ENCODE results near the gene COPA.

Gene COPA

GRCh38 chr1:160277987-160278386, 65.1 kb downstream of the COPA start:
- no peak for DNase-seq (ENCODE audit: extremely low spot score)
- CTCF ChIA-PET = interaction anchor here (1.2 to 12.9 kb wide), 3 partner anchors 12 to 14 kb away, joined by 5 to 116 read pairs (median 5); no protein-coding TSS in a partner anchor
- POLR2A ChIA-PET = no interaction called here
- TF ChIP-seq CTCF (IDR thresholded peaks at IDR 0.05; ENCODE audit: control extremely low read depth, extremely low read depth, low read depth, missing control alignments) = no peak

GRCh38 chr1:160277330-160277729, 65.7 kb downstream of the COPA start:
- ChIA-PET CTCF (interaction anchor here (0.9 to 12.9 kb wide), 4 partner anchors 11 to 13 kb away, joined by 3 to 116 read pairs (median 5); no protein-coding TSS in a partner anchor), POLR2A (no interaction called here)
- no peak for DNase-seq (ENCODE audit: extremely low spot score)
- TF ChIP-seq CTCF (IDR thresholded peaks at IDR 0.05; ENCODE audit: control extremely low read depth, extremely low read depth, low read depth, missing control alignments) = no peak

- CTCF ChIA-PET = interaction anchor here (1.6 to 12.9 kb wide), 3 partner anchors 10 to 19 kb away, joined by 3 to 116 read pairs (median 6); no protein-coding TSS in a partner anchor
- no peak for DNase-seq (ENCODE audit: extremely low spot score)
- no peak for TF ChIP-seq CTCF (IDR thresholded peaks at IDR 0.05; ENCODE audit: control extremely low read depth, extremely low read depth, low read depth, missing control alignments)
- POLR2A ChIA-PET = no interaction called here
Observed at GRCh38 chr1:160271025-160271424, 72.0 kb downstream of the COPA start.

- ChIA-PET POLR2A (no interaction called here), CTCF (interaction anchor here (0.7 to 6.9 kb wide), 3 partner anchors 16 to 62 kb away, joined by 3 to 56 read pairs (median 3); no protein-coding TSS in a partner anchor)
- DNase-seq (ENCODE audit: extremely low spot score) = no peak
- TF ChIP-seq CTCF (IDR thresholded peaks at IDR 0.05; ENCODE audit: control extremely low read depth, extremely low read depth, low read depth, missing control alignments) = no peak
Observed at GRCh38 chr1:160267284-160267991, 75.6 kb downstream of the COPA start.

GRCh38 chr1:160264795-160265307, 78.2 kb downstream of the COPA start:
- CTCF ChIA-PET = interaction anchor here (0.7 to 6.9 kb wide), 7 partner anchors 10 to 89 kb away, joined by 3 to 56 read pairs (median 5); no protein-coding TSS in a partner anchor

More at GRCh38 chr1:160264795-160265307, 78.2 kb downstream of the COPA start:
- POLR2A ChIA-PET = no interaction called here
- TF ChIP-seq CTCF (IDR thresholded peaks at IDR 0.05; ENCODE audit: control extremely low read depth, extremely low read depth, low read depth, missing control alignments) = no peak
- no peak for DNase-seq (ENCODE audit: extremely low spot score)
